Liver (tissue), 9 donors: Measurements from ENCODE around the gene TMEM117. TPM values are rescaled to one million over a fixed set of nuclear protein-coding genes. Genes with fewer than 3 reads are reported as not detected.
"Not testable (repeated sequence)": the region's sequence is repeated elsewhere in the genome, so short reads cannot be mapped to it uniquely, and the experiment has no call there.

ENCODE experiments used
- DNase-seq: peaks from one replicate; pipeline ENCODE4 v3.0.0-alpha.2; 2017; ENCODE audit warnings: low spot score
- H3K27ac ChIP-seq, 2 donors: one replicate each; pipeline ENCODE4 v1.7.0; 2013; ENCODE audit warnings: inconsistent platforms in 2 of 2, low read length in 2 of 2, control low read depth in 1 of 2, low read depth in 1 of 2, mild to moderate bottlenecking in 1 of 2
- H3K27me3 ChIP-seq, 4 donors: one replicate each; pipeline versions ENCODE4 v1.6.1 to v1.7.0; 2013; ENCODE audit warnings: low read length in 3 of 4, inconsistent platforms in 1 of 4, mild to moderate bottlenecking in 1 of 4, moderate library complexity in 1 of 4; ENCODE audit not compliant: control insufficient read depth in 4 of 4, insufficient read depth in 4 of 4
- H3K36me3 ChIP-seq, 4 donors: one replicate each; pipeline versions ENCODE4 v1.6.1 to v1.7.0; 2013; ENCODE audit warnings: low read length in 3 of 4, mild to moderate bottlenecking in 3 of 4, low read depth in 1 of 4, moderate library complexity in 1 of 4; ENCODE audit not compliant: control insufficient read depth in 4 of 4, insufficient read depth in 3 of 4
- H3K4me1 ChIP-seq, 4 donors: one replicate each; pipeline versions ENCODE4 v1.6.1 to v1.7.0; 2013; ENCODE audit warnings: low read length in 3 of 4, mild to moderate bottlenecking in 3 of 4, moderate library complexity in 1 of 4; ENCODE audit not compliant: control insufficient read depth in 4 of 4, insufficient read depth in 4 of 4
- H3K4me3 ChIP-seq, 3 donors: one replicate each; pipeline versions ENCODE4 v1.6.1 to v1.7.0; 2013; ENCODE audit warnings: low read length in 3 of 3, control low read depth in 1 of 3, low read depth in 1 of 3, mild to moderate bottlenecking in 1 of 3
- H3K9ac ChIP-seq, 2 donors: one replicate each; pipeline ENCODE4 v1.7.0; 2013; ENCODE audit warnings: low read length in 2 of 2, mild to moderate bottlenecking in 2 of 2, moderate library complexity in 2 of 2, control low read depth in 1 of 2, low read depth in 1 of 2
- H3K9me3 ChIP-seq, 4 donors: one replicate each; pipeline versions ENCODE4 v1.6.1 to v1.7.0; 2013; ENCODE audit warnings: low read length in 3 of 4; ENCODE audit not compliant: control insufficient read depth in 4 of 4
- EGR1 ChIP-seq, 2 donors: IDR thresholded peaks; 2 replicates each; pipeline ENCODE4 v1.6.1; 2016 to 2018; ENCODE audit warnings: antibody characterized with exemption in 2 of 2, low read depth in 2 of 2
- FOXA1 ChIP-seq: IDR thresholded peaks from 2 replicates; pipeline ENCODE4 v1.6.1; 2016; ENCODE audit warnings: antibody characterized with exemption
- GABPA ChIP-seq, 2 donors: IDR thresholded peaks in 1 of 2; conservative IDR thresholded peaks in 1 of 2; 2 replicates each; pipeline ENCODE4 v1.6.1; 2016; ENCODE audit warnings: antibody characterized with exemption in 2 of 2, mild to moderate bottlenecking in 1 of 2, moderate library complexity in 1 of 2
- HNF4A ChIP-seq, 2 donors: conservative IDR thresholded peaks; 2 replicates each; pipeline ENCODE4 v1.6.1; 2016; ENCODE audit warnings: antibody characterized with exemption in 2 of 2, mild to moderate bottlenecking in 2 of 2
- HNF4G ChIP-seq: IDR thresholded peaks from 2 replicates; pipeline ENCODE4 v1.6.1; 2016; ENCODE audit warnings: antibody characterized with exemption
- JUND ChIP-seq, 2 donors: IDR thresholded peaks; 2 replicates each; pipeline ENCODE4 v1.6.1; 2016; ENCODE audit warnings: antibody characterized with exemption in 2 of 2
- MAX ChIP-seq: IDR thresholded peaks from 2 replicates; pipeline ENCODE4 v1.6.1; 2016; ENCODE audit warnings: antibody characterized with exemption
- NR2F2 ChIP-seq: IDR thresholded peaks from 2 replicates; pipeline ENCODE4 v1.6.1; 2016; ENCODE audit warnings: antibody characterized with exemption
- RAD21 ChIP-seq, 2 donors: IDR thresholded peaks; 2 replicates each; pipeline ENCODE4 v1.6.1; 2016; ENCODE audit warnings: antibody characterized with exemption in 2 of 2, mild to moderate bottlenecking in 2 of 2
- REST ChIP-seq: IDR thresholded peaks from 2 replicates; pipeline ENCODE4 v1.6.1; 2016; ENCODE audit warnings: antibody characterized with exemption, mild to moderate bottlenecking
- RXRA ChIP-seq, 2 donors: IDR thresholded peaks; 2 replicates each; pipeline ENCODE4 v1.6.1; 2017 to 2018; ENCODE audit warnings: antibody characterized with exemption in 2 of 2, mild to moderate bottlenecking in 1 of 2
- SP1 ChIP-seq: IDR thresholded peaks from 2 replicates; pipeline ENCODE4 v1.6.1; 2018; ENCODE audit warnings: antibody characterized with exemption, mild to moderate bottlenecking
- TAF1 ChIP-seq: conservative IDR thresholded peaks from 2 replicates; pipeline ENCODE4 v1.6.1; 2016; ENCODE audit warnings: antibody characterized with exemption, mild to moderate bottlenecking
- YY1 ChIP-seq: IDR thresholded peaks from 2 replicates; pipeline ENCODE4 v1.6.1; 2016; ENCODE audit warnings: antibody characterized with exemption, mild to moderate bottlenecking
- ZBTB33 ChIP-seq: IDR thresholded peaks from 2 replicates; pipeline ENCODE4 v1.6.1; 2016; ENCODE audit warnings: antibody characterized with exemption
- WGBS: extraction: QIAGEN DNeasy Blood & Tissue Kit; methylation state at CpG from one replicate; pipeline ENCODE4 v1.1.7; 2013; 5-methylcytosine and 5-hydroxymethylcytosine counted together
- polyA plus RNA-seq, 2 donors: library from polyadenylated mRNA; stranded (reverse) in 1 of 2; unstranded in 1 of 2; fragments of 200-250 nt in 1 of 2; fragments of >200 nt in 1 of 2; fragmentation: Nextera tagmentation in 1 of 2; extraction: Ambion mirVana in 1 of 2; gene quantifications; one replicate each; pipeline versions ENCODE4 v1.2.1 to v1.2.3, GENCODE V29; 2013 to 2015
- total RNA-seq, 2 donors: library from RNA; depleted of rRNA; stranded (reverse); fragments of >200 nt; gene quantifications; one replicate each; pipeline ENCODE4 v1.2.3, GENCODE V29; 2014
- TF ChIP-seq, protein P1 (sequence below): fragments of 150-350 bp; IDR thresholded peaks from 2 replicates; pipeline ENCODE4 v1.5.1; 2017; ENCODE audit warnings: improper control_type of control experiment, low read depth, low read length; ENCODE audit not compliant: missing input control
- TF ChIP-seq, protein P2 (sequence below): IDR thresholded peaks from 2 replicates; pipeline ENCODE4 v1.6.1; 2016; ENCODE audit warnings: antibody characterized with exemption
- donor health status: healthy.
- donor health status: healthy.
- donor health status: healthy.
- donor health status: healthy.
- donor health status: healthy.

The TMEM117 gene
- total and polyA plus RNA-seq, 4 donors = 2.0 to 5.9 (median 3.9) TPM

DNA sequence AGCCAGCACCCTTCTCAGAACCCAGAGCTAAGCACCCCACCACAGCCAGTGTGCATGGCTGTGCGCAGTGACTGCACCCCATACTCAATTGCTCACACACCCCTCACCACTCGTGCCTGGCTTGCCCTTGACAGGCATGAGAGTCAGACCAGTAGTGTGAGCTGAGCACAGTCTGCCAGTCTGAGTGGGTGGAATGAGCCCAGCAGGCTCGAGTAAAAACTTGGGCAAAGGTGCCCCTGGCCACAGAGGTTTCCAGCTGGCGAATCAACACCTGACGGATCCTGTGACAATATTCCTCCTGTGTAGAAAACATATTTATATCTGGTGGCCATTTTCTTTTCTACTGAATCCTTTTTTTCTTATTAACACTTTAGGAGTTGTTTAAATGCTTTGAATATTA lies 202.5 kb downstream of the TMEM117 start:
- TF ChIP-seq MAX = no peak
- TF ChIP-seq FOXA1 = no peak
- no peak for TF ChIP-seq EGR1 (IDR thresholded peaks at IDR 0.05; ENCODE audit: low read depth in 2 of 2)
- no peak for TF ChIP-seq YY1
- TF ChIP-seq TAF1 = no peak
- TF ChIP-seq, protein P1, sequence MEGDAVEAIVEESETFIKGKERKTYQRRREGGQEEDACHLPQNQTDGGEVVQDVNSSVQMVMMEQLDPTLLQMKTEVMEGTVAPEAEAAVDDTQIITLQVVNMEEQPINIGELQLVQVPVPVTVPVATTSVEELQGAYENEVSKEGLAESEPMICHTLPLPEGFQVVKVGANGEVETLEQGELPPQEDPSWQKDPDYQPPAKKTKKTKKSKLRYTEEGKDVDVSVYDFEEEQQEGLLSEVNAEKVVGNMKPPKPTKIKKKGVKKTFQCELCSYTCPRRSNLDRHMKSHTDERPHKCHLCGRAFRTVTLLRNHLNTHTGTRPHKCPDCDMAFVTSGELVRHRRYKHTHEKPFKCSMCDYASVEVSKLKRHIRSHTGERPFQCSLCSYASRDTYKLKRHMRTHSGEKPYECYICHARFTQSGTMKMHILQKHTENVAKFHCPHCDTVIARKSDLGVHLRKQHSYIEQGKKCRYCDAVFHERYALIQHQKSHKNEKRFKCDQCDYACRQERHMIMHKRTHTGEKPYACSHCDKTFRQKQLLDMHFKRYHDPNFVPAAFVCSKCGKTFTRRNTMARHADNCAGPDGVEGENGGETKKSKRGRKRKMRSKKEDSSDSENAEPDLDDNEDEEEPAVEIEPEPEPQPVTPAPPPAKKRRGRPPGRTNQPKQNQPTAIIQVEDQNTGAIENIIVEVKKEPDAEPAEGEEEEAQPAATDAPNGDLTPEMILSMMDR = no peak
- no peak for TF ChIP-seq NR2F2
- no peak for TF ChIP-seq SP1
- no peak for TF ChIP-seq JUND (IDR thresholded peaks at IDR 0.05)
- TF ChIP-seq RAD21 (IDR thresholded peaks at IDR 0.05) = no peak
- TF ChIP-seq HNF4G = no peak
- TF ChIP-seq ZBTB33 = no peak
- TF ChIP-seq GABPA (IDR thresholded peaks at IDR 0.05 in 1 of 2, conservative IDR thresholded peaks at IDR 0.05 in 1 of 2) = no peak
- no peak for TF ChIP-seq REST
- TF ChIP-seq RXRA (IDR thresholded peaks at IDR 0.05) = no peak
- TF ChIP-seq, protein P2, sequence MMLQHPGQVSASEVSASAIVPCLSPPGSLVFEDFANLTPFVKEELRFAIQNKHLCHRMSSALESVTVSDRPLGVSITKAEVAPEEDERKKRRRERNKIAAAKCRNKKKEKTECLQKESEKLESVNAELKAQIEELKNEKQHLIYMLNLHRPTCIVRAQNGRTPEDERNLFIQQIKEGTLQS = no peak
- no peak for TF ChIP-seq HNF4A (conservative IDR thresholded peaks at IDR 0.05)
- WGBS = 88% methylated on average over 5 of the region's 5 CpGs
- no peak for DNase-seq
- Histone ChIP-seq H3K27ac (no peak overlapping the region), H3K4me1 (no peaks in the 10 kb centered on the region), H3K4me3 (no peak overlapping the region), H3K9me3 (no peaks in the 10 kb centered on the region), H3K27me3 (no peaks in the 10 kb centered on the region), H3K36me3 (no peaks in the 10 kb centered on the region), H3K9ac (no peak overlapping the region)

DNA sequence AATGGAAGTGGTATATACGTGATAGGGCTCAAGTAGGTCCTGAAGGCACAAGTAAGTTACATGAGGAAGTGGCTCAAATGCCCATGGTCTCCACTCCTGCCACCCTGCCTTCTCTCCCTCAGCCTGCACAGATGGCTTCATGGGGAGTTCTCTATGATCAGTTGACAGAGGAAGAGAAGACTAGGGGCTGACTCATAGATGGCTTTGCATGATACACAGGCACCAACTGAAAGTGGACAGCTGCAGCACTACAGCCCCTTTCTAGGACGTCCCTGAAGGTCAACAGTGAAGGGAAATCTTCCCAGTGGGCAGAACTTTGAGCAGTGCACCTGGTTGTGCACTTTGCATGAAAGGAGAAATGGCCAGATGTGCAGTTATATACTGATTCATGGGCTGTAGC lies 208.6 kb downstream of the TMEM117 start:
- not testable (repeated sequence) for H3K4me1 ChIP-seq, DNase-seq, H3K9ac ChIP-seq, H3K27ac ChIP-seq, H3K36me3 ChIP-seq, H3K27me3 ChIP-seq, H3K4me3 ChIP-seq, H3K9me3 ChIP-seq
- WGBS = 90% methylated on average over 2 of the region's 2 CpGs
